Thymus (tissue), 11 donors: ENCODE measurements around the gene LCA5L. TPM values are rescaled to one million over a fixed set of nuclear protein-coding genes. Genes with fewer than 3 reads are reported as not detected.

ENCODE experiments used
- DNase-seq, 9 donors: peaks; one replicate each; pipeline ENCODE4 v3.0.0-alpha.2; 2013; ENCODE audit warnings: low spot score in 9 of 9, low read depth in 6 of 9, missing footprints in 1 of 9
- H3K27ac ChIP-seq, 2 donors: one replicate each; pipeline ENCODE4 v1.5.1; 2013; ENCODE audit warnings: control low read depth in 1 of 2, low read depth in 1 of 2, low read length in 1 of 2, mild to moderate bottlenecking in 1 of 2, moderate library complexity in 1 of 2
- H3K27me3 ChIP-seq, 2 donors: one replicate each; pipeline ENCODE4 v1.5.1; 2013; ENCODE audit warnings: low read length in 1 of 2; ENCODE audit not compliant: control insufficient read depth in 2 of 2, insufficient read depth in 1 of 2
- H3K36me3 ChIP-seq, 2 donors: one replicate each; pipeline ENCODE4 v1.5.1; 2013; ENCODE audit warnings: low read length in 1 of 2, mild to moderate bottlenecking in 1 of 2, moderate library complexity in 1 of 2; ENCODE audit not compliant: control insufficient read depth in 2 of 2, insufficient read depth in 2 of 2
- H3K4me1 ChIP-seq, 2 donors: one replicate each; pipeline ENCODE4 v1.5.1; 2013; ENCODE audit warnings: low read length in 2 of 2; ENCODE audit not compliant: control insufficient read depth in 2 of 2, insufficient read depth in 2 of 2
- H3K4me3 ChIP-seq, 2 donors: one replicate each; pipeline ENCODE4 v1.5.1; 2013; ENCODE audit warnings: low read length in 2 of 2, control low read depth in 1 of 2, mild to moderate bottlenecking in 1 of 2
- H3K9me3 ChIP-seq, 2 donors: one replicate each; pipeline ENCODE4 v1.5.1; 2013; ENCODE audit warnings: low read length in 1 of 2, mild to moderate bottlenecking in 1 of 2; ENCODE audit not compliant: control insufficient read depth in 2 of 2, insufficient read depth in 1 of 2
- WGBS: extraction: QIAGEN DNeasy Blood & Tissue Kit; methylation state at CpG from one replicate; pipeline ENCODE4 v1.1.7; 2013; 5-methylcytosine and 5-hydroxymethylcytosine counted together
- polyA plus RNA-seq: library from polyadenylated mRNA; stranded (reverse); fragments of 200-250 nt; gene quantifications from one replicate; pipeline ENCODE4 v1.2.3, GENCODE V29; 2013
- total RNA-seq: library from RNA; stranded (reverse); fragments of 120-200 nt; gene quantifications from one replicate; pipeline ENCODE4 v1.2.4, GENCODE V29; 2013
- donor health status: healthy.

LCA5L gene
- total and polyA plus RNA-seq, 2 donors, result 1.6 to 2.5 TPM

DNA sequence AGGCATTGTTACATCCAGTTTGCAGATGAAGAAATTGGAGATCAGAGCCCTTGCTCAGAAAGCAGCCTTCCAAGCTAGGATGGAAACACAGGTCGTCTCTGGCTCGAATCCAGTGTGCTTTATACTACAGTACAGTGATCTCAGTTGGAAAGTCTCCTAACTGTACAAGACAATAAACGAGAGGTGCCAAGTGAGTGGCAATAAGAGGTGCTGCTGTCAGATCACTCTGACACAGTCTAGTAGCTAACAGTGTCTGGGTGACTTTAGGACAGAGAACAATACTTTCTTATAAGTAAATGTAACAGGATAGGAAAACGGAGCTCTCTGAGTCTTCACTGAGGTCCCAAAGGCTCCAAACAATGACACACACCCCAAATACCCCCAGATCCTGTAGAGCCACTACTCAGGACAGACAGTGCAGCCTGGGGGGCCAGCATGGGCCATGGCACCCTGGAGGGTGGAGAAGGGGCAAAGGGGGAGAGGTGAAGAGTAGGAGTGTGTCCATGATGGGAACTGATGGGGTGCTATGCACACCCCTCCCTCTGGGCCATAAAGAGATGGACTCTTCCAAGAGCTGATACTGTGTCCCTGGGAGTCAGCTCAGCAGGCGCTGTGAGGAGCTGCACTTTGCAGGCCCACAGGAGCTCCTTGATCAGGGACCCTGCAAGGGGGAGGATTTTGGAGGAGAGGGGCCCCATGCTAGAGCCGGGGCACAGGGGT, 9.5 kb upstream of the LCA5L start:
- Histone ChIP-seq H3K4me1 (no peaks in the 10 kb centered on the region), H3K27ac (no peak overlapping the region), H3K4me3 (no peak overlapping the region), H3K9me3 (no peaks in the 10 kb centered on the region), H3K36me3 (no peaks in the 10 kb centered on the region), H3K27me3 (no peaks in the 10 kb centered on the region)
- DNase-seq, result no peak
- 85% methylated on average over 6 of the region's 6 CpGs for WGBS

DNA sequence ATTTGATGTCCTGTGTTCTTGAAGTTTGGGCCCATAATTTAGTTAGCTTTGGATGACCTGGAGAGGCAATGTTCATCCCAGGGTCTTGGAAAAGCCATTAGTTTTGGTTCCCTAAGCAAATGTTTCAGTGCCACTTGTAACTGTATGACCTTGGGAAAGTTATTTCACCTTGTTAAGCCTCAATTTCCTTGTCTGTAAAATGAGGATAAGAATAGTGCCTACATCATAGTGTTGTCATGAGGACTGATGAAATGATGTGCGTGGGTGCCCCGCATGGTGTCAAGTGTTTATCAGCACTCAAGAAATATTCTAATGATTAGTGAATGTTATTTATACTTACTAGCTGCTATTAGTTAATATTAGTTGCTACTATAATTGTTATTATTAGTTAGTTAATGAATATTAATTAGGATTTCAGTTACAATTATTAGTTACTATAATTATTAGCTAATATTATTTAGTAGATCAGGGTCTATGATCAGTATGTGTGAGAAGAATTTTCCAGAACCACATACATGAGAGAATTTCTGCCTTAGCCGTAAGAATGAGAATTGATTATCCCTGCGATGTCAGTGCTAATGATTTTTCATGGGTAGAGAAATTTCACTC, 8.1 kb upstream of the LCA5L start:
- DNase-seq, result no peak
- Histone ChIP-seq H3K27me3 (no peaks in the 10 kb centered on the region), H3K4me1 (no peaks in the 10 kb centered on the region), H3K27ac (no peak overlapping the region), H3K4me3 (no peak overlapping the region), H3K9me3 (no peaks in the 10 kb centered on the region), H3K36me3 (no peaks in the 10 kb centered on the region)
- WGBS, result 99% methylated on average over 4 of the region's 4 CpGs

- H3K4me3 ChIP-seq, result no peak overlapping the region
- H3K27ac ChIP-seq, result no peak overlapping the region
These were observed 7.4 kb upstream of the LCA5L start for GRCh38 chr21:39452970-39453342.

GRCh38 chr21:39452207-39452969, 6.8 kb upstream of the LCA5L start:
- Histone ChIP-seq H3K4me1 (no peaks in the 10 kb centered on the region), H3K36me3 (no peaks in the 10 kb centered on the region), H3K9me3 (no peaks in the 10 kb centered on the region), H3K4me3 (no peak overlapping the region), H3K27ac (no peak overlapping the region), H3K27me3 (no peaks in the 10 kb centered on the region)
- DNase-seq, result no peak
- WGBS, result 89% methylated on average over 10 of the region's 10 CpGs

More at GRCh38 chr21:39452970-39453342, 7.4 kb upstream of the LCA5L start:
- DNase-seq, result no peak
- WGBS, result 95% methylated on average over 6 of the region's 6 CpGs
- Histone ChIP-seq H3K36me3 (no peaks in the 10 kb centered on the region), H3K9me3 (no peaks in the 10 kb centered on the region), H3K4me1 (no peaks in the 10 kb centered on the region), H3K27me3 (no peaks in the 10 kb centered on the region)

DNA sequence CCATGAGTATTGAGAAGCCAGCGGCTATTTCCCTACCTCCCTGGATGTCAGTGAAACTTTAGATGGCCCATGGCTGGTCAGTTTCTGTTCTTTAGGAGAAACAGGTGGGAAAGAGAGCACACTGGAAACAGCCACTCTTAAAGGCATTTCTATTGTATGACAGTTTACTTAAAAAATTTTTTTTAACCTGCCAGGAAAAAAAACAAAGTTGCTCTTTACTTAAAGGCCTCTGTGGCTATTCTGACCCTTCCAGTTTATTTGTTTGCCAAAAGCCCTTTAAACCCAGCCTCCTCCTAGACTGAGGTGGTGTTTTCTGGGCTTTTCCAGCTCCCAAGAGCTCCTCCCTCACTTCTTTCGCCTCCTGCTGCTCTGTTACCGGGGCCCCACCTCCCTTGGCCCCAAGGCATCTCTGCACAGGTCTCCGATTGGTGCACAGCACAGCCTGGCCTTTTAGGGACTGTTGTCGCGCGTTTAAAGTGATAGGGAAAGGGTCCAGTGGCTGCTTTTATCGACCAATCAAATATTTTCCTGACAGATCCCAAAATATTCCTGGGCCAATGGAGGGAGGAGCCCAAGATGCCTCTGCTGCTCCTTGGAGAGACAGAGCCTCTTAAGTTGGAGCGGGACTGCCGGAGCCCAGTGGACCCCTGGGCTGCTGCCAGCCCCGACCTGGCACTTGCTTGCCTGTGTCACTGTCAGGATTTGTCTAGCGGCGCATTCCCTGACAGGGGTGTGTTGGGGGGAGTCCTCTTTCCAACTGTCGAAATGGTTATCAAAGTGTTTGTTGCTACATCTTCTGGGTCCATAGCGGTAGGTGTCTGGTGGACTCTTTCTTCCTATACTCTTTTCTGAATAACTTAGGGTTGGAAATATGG, 6.0 kb upstream of the LCA5L start, which contains the start of gene SH3BGR:
SH3BGR (plus strand) TSS at position 639 of the 875 bp plus-strand sequence; CDS start at position 766, 127 bp downstream.
- DNase-seq, result no peak

DNA sequence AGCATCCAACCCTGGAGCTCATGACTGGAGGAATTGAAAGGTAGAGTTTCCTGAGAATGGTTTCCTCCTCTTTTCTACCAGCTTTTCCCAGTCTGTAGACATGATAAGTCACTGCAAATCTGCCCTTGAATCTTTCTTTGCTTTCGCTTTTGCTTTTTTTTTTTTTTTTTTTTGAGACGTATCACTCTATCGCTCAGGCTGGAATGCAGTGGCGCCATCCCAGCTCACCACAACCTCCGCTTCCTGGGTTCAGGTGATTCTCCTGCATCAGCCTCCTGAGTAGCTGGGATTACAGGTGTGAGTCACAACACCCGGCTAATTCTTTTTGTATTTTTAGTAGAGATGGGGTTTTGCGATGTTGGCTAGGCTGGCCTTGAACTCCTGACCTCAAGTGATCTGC, 1.7 kb upstream of the LCA5L start:
- peaks cover 0 to 4% of the 10 kb centered on the region in 2 donors for H3K27me3 ChIP-seq
- no peak overlapping the region for H3K27ac ChIP-seq
- 98% methylated on average over 7 of the region's 7 CpGs for WGBS
- DNase-seq, result no peak
- no peak overlapping the region for H3K4me3 ChIP-seq
- no peaks in the 10 kb centered on the region for H3K9me3 ChIP-seq
- no peaks in the 10 kb centered on the region for H3K36me3 ChIP-seq
- H3K4me1 ChIP-seq, result peaks cover 8% of the 10 kb centered on the region in 2 donors

More for the DNA sequence above, 6.0 kb upstream of the LCA5L start, which contains the start of gene SH3BGR:
- no peak within 1 kb of the TSS for H3K27ac ChIP-seq
- H3K27me3 ChIP-seq, result no peaks in the 10 kb centered on the region
- 89% methylated on average over 15 of the region's 15 CpGs for WGBS
- H3K36me3 ChIP-seq, result no peaks in the 10 kb centered on the region
- no peaks in the 10 kb centered on the region for H3K9me3 ChIP-seq
- H3K4me1 ChIP-seq, result no peaks in the 10 kb centered on the region
- no peak within 1 kb of the TSS for H3K4me3 ChIP-seq

DNA sequence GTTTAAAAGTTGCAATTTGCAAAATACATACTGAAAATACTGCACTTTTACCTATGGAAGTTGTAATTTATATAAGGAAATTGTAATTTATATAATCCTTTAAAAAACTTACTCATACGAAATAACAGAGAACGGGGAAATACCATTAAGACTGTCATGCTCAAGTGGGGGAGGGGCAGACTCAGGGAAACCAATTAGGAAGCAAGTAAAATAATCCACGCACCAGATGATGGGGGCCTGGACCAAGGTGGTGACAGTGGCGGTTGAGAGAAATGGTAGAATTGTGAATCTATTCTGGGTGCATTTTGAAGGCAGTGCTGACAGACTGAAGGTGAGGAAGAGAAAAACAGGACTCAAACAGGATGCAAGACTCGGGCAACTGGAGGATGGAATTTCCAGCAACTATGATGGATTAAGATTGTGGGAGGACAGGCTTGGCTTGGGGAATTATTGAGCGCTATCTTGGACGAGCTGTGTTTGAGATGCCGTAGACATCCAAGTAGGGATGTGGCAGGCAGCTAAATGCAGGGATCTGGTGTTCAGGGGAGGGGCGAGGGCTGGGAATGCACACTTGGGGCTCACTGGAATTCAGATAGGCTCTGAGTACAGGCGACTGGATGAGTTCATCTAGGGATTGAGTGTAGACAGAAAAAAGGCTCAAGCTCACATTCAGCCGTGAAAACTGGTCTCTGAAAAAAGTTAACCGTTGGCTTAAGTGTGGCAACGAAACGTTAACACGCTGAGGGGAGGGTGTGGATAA, 977 bp downstream of the LCA5L start:
- peaks cover 8% of the 10 kb centered on the region in 2 donors for H3K4me1 ChIP-seq
- no peaks in the 10 kb centered on the region for H3K9me3 ChIP-seq
- H3K27me3 ChIP-seq, result peaks cover 0 to 4% of the 10 kb centered on the region in 2 donors
- no peaks in the 10 kb centered on the region for H3K36me3 ChIP-seq
- peak overlapping the region in 1 of 2 donors; percentile 5 for H3K27ac ChIP-seq
- peak overlapping the region; percentile 76 to 79 for H3K4me3 ChIP-seq
- DNase-seq, result peak in 2 of 9 donors; percentile 5 to 6
- WGBS, result 25% methylated on average over 15 of the region's 15 CpGs
